Measurements from ENCODE around the gene PAM.

DNA sequence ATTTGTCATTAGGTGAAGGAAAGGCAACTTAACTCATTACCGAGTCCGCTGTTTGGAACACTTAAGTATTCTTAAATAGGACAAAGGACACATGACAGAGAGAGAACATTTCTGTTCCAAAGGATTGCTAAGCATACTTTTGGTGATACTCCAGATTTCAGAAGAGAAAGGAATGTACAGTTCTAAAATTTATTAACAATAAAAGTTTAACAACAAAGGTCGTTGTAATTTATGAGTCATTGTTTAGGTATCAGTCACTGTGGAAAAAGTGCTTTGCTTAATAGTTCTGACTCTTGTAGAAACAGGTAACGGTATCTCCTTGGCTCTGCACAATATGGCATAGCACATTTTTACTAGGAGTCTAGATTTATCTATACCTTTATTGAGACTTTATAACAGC lies 36.3 kb upstream of the PAM start:
- no peak for TF ChIP-seq JUND (IDR thresholded peaks at IDR 0.05)
- TF ChIP-seq MAX (IDR thresholded peaks at IDR 0.05) = no peak
- TF ChIP-seq CTCF (IDR thresholded peaks at IDR 0.05; ENCODE audit: low read depth, low read length, missing input control) = no peak
- TF ChIP-seq TAF1 (conservative IDR thresholded peaks at IDR 0.05) = no peak
- no peak for TF ChIP-seq GABPA (IDR thresholded peaks at IDR 0.05 in 1 of 2, conservative IDR thresholded peaks at IDR 0.05 in 1 of 2)
- no peak for TF ChIP-seq RXRA (IDR thresholded peaks at IDR 0.05)
- TF ChIP-seq ATF3 (IDR thresholded peaks at IDR 0.05) = no peak
- TF ChIP-seq REST (IDR thresholded peaks at IDR 0.05) = no peak
- no peak for TF ChIP-seq RAD21 (IDR thresholded peaks at IDR 0.05)
- TF ChIP-seq SP1 (IDR thresholded peaks at IDR 0.05) = no peak
- no peak for TF ChIP-seq YY1 (IDR thresholded peaks at IDR 0.05)
- TF ChIP-seq HNF4A (conservative IDR thresholded peaks at IDR 0.05) = no peak
- no peak for TF ChIP-seq FOXA1 (IDR thresholded peaks at IDR 0.05)
- TF ChIP-seq EGR1 (IDR thresholded peaks at IDR 0.05; ENCODE audit: low read depth in 2 of 2) = no peak
